ENCODE results near the gene SLC9C1.

Gene SLC9C1

GRCh38 chr3:112131111-112131510, 162.9 kb downstream of the SLC9C1 start:
- no peak for DNase-seq (ENCODE audit: low read depth)

GRCh38 chr3:112130638-112130993, 163.4 kb downstream of the SLC9C1 start:
- DNase-seq (ENCODE audit: low read depth), result no peak

- no peak for DNase-seq (ENCODE audit: low read depth)
Measured at GRCh38 chr3:112129925-112130637, 163.9 kb downstream of the SLC9C1 start.

- peak; percentile 11 for DNase-seq (ENCODE audit: low read depth)
Measured at GRCh38 chr3:112128843-112129727, 164.9 kb downstream of the SLC9C1 start.

- DNase-seq (ENCODE audit: low read depth), result no peak
Measured at GRCh38 chr3:112127522-112128494, 166.2 kb downstream of the SLC9C1 start.

GRCh38 chr3:112126511-112126911, 167.5 kb downstream of the SLC9C1 start:
- no peak for DNase-seq (ENCODE audit: low read depth)

GRCh38 chr3:112124907-112125607, 169.0 kb downstream of the SLC9C1 start:
- no peak for DNase-seq (ENCODE audit: low read depth)

GRCh38 chr3:112123548-112123947, 170.5 kb downstream of the SLC9C1 start:
- no peak for DNase-seq (ENCODE audit: low read depth)

GRCh38 chr3:112122870-112123269, 171.1 kb downstream of the SLC9C1 start:
- DNase-seq (ENCODE audit: low read depth), result no peak

GRCh38 chr3:112121577-112122547, 172.2 kb downstream of the SLC9C1 start:
- DNase-seq (ENCODE audit: low read depth), result no peak

- DNase-seq (ENCODE audit: low read depth), result no peak
Measured at GRCh38 chr3:112119962-112120836, 173.8 kb downstream of the SLC9C1 start.

GRCh38 chr3:112117841-112118571, 176.0 kb downstream of the SLC9C1 start:
- no peak for DNase-seq (ENCODE audit: low read depth)

GRCh38 chr3:112117415-112117814, 176.6 kb downstream of the SLC9C1 start:
- DNase-seq (ENCODE audit: low read depth), result no peak

- no peak for DNase-seq (ENCODE audit: low read depth)
Measured at GRCh38 chr3:112116748-112117186, 177.2 kb downstream of the SLC9C1 start.

GRCh38 chr3:112115806-112116383, 178.1 kb downstream of the SLC9C1 start:
- no peak for DNase-seq (ENCODE audit: low read depth)

- no peak for DNase-seq (ENCODE audit: low read depth)
Measured at GRCh38 chr3:112115161-112115739, 178.8 kb downstream of the SLC9C1 start.

GRCh38 chr3:112114576-112115160, 179.3 kb downstream of the SLC9C1 start:
- DNase-seq (ENCODE audit: low read depth), result no peak
